ENCODE data around the gene DUSP1.

The DUSP1 gene

GRCh38 chr5:172739375-172739774 is 31.6 kb downstream of the DUSP1 start:
- H3K4me3 ChIP-seq (ENCODE audit: low read length) = no peak overlapping the region
- H3K4me1 ChIP-seq (ENCODE audit: control insufficient read depth, insufficient read depth, low read length) = peaks cover 16% of the 10 kb centered on the region
- H3K27me3 ChIP-seq (ENCODE audit: control insufficient read depth, insufficient read depth, low read length) = no peaks in the 10 kb centered on the region
- no peaks in the 10 kb centered on the region for H3K9me3 ChIP-seq (ENCODE audit: control insufficient read depth, low read length)
- H3K36me3 ChIP-seq (ENCODE audit: control insufficient read depth, insufficient read depth, low read length) = no peaks in the 10 kb centered on the region
- no peak overlapping the region for H3K9ac ChIP-seq (ENCODE audit: low read length)

DNA sequence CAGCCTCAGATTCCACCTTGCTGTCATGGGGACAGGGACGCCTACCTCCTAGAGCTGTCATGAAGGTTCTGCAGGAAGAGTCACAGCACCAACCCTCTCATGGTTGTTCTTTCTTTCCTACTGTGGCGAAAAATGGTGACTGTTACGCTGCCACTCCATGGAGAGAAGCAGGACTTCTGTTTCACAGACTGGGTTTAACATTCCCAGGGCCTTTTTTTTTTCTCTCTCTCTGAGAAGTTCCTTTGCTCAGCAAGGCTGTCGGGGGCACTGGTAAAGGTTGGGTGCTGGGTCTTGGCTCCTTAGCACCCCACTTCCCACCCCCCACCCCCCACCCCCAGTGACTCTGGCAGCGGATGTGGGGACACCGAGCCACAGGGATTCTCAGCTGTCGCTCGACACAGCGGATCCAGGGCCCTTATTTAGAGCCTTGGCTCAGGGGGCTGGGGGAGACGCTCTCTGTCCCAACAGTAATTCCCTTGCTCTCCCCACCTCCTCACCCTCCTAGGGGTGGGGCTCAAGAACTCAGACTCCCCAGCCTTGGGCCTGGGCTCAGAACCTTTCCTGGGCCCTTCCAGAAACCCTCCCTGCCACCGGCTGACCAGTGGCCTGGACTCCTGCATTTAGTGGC is 34.4 kb downstream of the DUSP1 start:
- Histone ChIP-seq H3K4me3 (ENCODE audit: low read length) (no peak overlapping the region), H3K9me3 (ENCODE audit: control insufficient read depth, low read length) (no peaks in the 10 kb centered on the region), H3K36me3 (ENCODE audit: control insufficient read depth, insufficient read depth, low read length) (no peaks in the 10 kb centered on the region), H3K27me3 (ENCODE audit: control insufficient read depth, insufficient read depth, low read length) (no peaks in the 10 kb centered on the region), H3K4me1 (ENCODE audit: control insufficient read depth, insufficient read depth, low read length) (peaks cover 31% of the 10 kb centered on the region), H3K9ac (ENCODE audit: low read length) (no peak overlapping the region)

DNA sequence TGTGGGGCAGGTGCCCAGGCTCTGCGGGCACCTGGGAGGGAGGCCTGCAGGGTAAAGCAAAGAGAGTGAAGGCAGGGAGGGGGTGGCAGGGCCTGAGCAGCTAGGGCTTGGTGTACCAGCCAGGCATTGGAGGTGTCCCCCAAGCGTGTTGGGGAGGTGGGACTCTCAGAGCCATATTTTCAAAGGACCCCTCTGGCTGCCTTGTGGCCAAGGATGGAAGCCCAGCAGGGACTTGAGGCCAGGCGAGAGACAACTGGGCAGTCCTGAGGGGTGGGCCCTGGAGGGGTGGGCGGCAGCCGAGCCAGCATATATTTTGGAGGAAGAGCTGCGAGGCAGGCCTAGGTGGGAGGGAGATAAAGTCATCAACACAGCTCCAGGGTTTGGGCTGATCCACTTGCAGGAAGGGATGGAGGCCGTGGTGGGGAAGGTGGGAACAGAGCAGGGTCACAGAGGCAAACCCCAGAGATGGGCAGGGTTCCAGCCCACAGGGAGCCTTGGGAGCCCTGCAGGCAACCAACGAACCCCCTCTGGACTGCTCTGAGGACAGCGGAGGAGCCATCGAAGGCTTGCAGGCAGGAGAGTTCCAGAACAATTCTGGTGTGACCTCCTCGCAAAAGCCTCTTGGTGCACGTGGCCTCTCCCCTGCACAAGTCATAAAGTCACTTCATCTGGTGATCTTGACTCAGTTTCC is 35.7 kb downstream of the DUSP1 start:
- peaks cover 38% of the 10 kb centered on the region for H3K4me1 ChIP-seq (ENCODE audit: control insufficient read depth, insufficient read depth, low read length)
- no peaks in the 10 kb centered on the region for H3K27me3 ChIP-seq (ENCODE audit: control insufficient read depth, insufficient read depth, low read length)
- no peaks in the 10 kb centered on the region for H3K9me3 ChIP-seq (ENCODE audit: control insufficient read depth, low read length)
- no peaks in the 10 kb centered on the region for H3K36me3 ChIP-seq (ENCODE audit: control insufficient read depth, insufficient read depth, low read length)
- no peak overlapping the region for H3K9ac ChIP-seq (ENCODE audit: low read length)
- H3K4me3 ChIP-seq (ENCODE audit: low read length) = no peak overlapping the region

DNA sequence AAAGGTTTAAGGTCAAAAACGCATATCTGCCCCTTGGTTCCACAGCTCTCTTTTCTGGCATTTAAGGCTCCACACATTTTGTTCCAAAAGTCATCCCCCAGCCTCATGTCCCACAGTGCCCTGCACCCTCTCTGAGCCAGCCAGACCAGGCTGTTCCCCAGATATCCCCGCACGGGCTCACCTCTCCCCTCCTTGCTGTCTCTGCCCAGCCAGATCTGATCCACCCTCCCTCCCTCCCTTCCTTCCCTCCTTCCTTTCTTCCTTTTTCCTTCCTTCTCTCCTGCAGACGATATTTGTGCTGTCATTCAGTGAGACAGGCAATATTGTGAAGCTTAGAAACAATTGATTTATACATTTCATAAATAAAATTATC is 37.0 kb downstream of the DUSP1 start:
- Histone ChIP-seq H3K4me3 (ENCODE audit: low read length) (no peak overlapping the region), H3K9me3 (ENCODE audit: control insufficient read depth, low read length) (no peaks in the 10 kb centered on the region), H3K27me3 (ENCODE audit: control insufficient read depth, insufficient read depth, low read length) (no peaks in the 10 kb centered on the region), H3K9ac (ENCODE audit: low read length) (no peak overlapping the region), H3K4me1 (ENCODE audit: control insufficient read depth, insufficient read depth, low read length) (peaks cover 38% of the 10 kb centered on the region), H3K36me3 (ENCODE audit: control insufficient read depth, insufficient read depth, low read length) (no peaks in the 10 kb centered on the region)

GRCh38 chr5:172733131-172733973 is 37.6 kb downstream of the DUSP1 start:
- Histone ChIP-seq H3K4me3 (ENCODE audit: low read length) (no peak overlapping the region), H3K9ac (ENCODE audit: low read length) (peak overlapping the region; percentile 63), H3K4me1 (ENCODE audit: control insufficient read depth, insufficient read depth, low read length) (peaks cover 38% of the 10 kb centered on the region), H3K9me3 (ENCODE audit: control insufficient read depth, low read length) (no peaks in the 10 kb centered on the region), H3K36me3 (ENCODE audit: control insufficient read depth, insufficient read depth, low read length) (no peaks in the 10 kb centered on the region), H3K27me3 (ENCODE audit: control insufficient read depth, insufficient read depth, low read length) (no peaks in the 10 kb centered on the region)

GRCh38 chr5:172732201-172732865 is 38.7 kb downstream of the DUSP1 start:
- Histone ChIP-seq H3K4me1 (ENCODE audit: control insufficient read depth, insufficient read depth, low read length) (peaks cover 38% of the 10 kb centered on the region), H3K4me3 (ENCODE audit: low read length) (no peak overlapping the region), H3K9ac (ENCODE audit: low read length) (peak overlapping the region; percentile 63), H3K27me3 (ENCODE audit: control insufficient read depth, insufficient read depth, low read length) (no peaks in the 10 kb centered on the region), H3K36me3 (ENCODE audit: control insufficient read depth, insufficient read depth, low read length) (no peaks in the 10 kb centered on the region), H3K9me3 (ENCODE audit: control insufficient read depth, low read length) (no peaks in the 10 kb centered on the region)

DNA sequence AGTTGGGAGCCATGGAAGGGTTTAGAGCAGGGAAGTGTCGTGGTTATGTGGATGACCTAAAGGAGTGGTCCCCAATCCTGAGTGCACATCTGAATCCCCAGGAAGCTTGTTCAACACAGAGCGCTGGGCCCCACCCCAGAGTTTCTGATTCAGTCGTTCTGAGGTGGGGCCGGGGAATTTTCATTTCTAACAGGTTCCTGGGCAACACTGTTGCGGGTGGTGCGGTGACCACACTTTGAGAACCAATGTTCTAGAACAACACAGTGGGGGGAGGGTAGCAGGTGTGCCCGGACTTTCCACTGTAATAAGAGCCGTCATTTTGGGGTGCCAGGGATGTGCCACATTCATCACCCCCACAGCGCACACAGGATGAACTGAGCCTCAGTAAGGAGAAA is 39.3 kb downstream of the DUSP1 start:
- H3K36me3 ChIP-seq (ENCODE audit: control insufficient read depth, insufficient read depth, low read length) = no peaks in the 10 kb centered on the region
- no peak overlapping the region for H3K4me3 ChIP-seq (ENCODE audit: low read length)
- H3K9me3 ChIP-seq (ENCODE audit: control insufficient read depth, low read length) = no peaks in the 10 kb centered on the region
- peaks cover 42% of the 10 kb centered on the region for H3K4me1 ChIP-seq (ENCODE audit: control insufficient read depth, insufficient read depth, low read length)
- peak overlapping the region; percentile 63 for H3K9ac ChIP-seq (ENCODE audit: low read length)
- H3K27me3 ChIP-seq (ENCODE audit: control insufficient read depth, insufficient read depth, low read length) = no peaks in the 10 kb centered on the region

DNA sequence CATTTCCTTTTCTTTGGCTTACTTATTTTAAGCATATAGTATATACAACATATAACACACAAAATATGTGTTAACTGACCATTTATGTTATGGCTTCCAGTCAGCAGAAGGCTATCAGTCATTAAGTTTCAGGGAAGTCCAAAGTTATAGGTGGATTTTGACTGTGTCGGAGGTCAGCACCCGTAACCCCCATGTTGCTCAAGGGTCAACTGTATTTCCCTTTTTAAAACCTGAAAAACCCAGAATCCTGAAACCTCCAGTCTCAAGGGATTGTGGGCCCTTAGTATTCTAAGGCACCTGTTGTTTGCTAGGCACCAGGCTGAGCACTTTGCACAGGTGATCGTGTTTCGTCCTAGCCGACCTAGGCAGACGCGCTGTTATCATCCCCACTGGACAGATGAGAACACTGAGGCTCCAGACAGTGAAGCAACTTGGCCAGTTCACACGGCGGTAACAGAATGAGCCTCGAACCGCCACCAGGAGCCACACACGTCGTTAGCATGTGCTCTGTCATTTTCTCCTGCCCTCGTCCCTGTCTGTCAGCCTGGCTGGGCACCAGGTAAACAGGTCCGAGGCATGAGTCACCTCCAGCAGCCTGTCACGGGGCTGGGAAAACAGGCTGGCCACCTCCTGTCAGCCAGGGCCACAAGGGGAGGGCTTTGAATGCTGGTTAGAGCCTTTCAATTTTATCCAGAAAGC is 39.9 kb downstream of the DUSP1 start:
- H3K9me3 ChIP-seq (ENCODE audit: control insufficient read depth, low read length) = no peaks in the 10 kb centered on the region
- no peak overlapping the region for H3K4me3 ChIP-seq (ENCODE audit: low read length)
- no peaks in the 10 kb centered on the region for H3K36me3 ChIP-seq (ENCODE audit: control insufficient read depth, insufficient read depth, low read length)
- peak overlapping the region; percentile 63 for H3K9ac ChIP-seq (ENCODE audit: low read length)
- peaks cover 43% of the 10 kb centered on the region for H3K4me1 ChIP-seq (ENCODE audit: control insufficient read depth, insufficient read depth, low read length)
- H3K27me3 ChIP-seq (ENCODE audit: control insufficient read depth, insufficient read depth, low read length) = no peaks in the 10 kb centered on the region

GRCh38 chr5:172730222-172730621 is 40.8 kb downstream of the DUSP1 start:
- Histone ChIP-seq H3K9ac (ENCODE audit: low read length) (no peak overlapping the region), H3K4me1 (ENCODE audit: control insufficient read depth, insufficient read depth, low read length) (peaks cover 45% of the 10 kb centered on the region), H3K4me3 (ENCODE audit: low read length) (no peak overlapping the region), H3K27me3 (ENCODE audit: control insufficient read depth, insufficient read depth, low read length) (no peaks in the 10 kb centered on the region), H3K36me3 (ENCODE audit: control insufficient read depth, insufficient read depth, low read length) (no peaks in the 10 kb centered on the region), H3K9me3 (ENCODE audit: control insufficient read depth, low read length) (no peaks in the 10 kb centered on the region)

DNA sequence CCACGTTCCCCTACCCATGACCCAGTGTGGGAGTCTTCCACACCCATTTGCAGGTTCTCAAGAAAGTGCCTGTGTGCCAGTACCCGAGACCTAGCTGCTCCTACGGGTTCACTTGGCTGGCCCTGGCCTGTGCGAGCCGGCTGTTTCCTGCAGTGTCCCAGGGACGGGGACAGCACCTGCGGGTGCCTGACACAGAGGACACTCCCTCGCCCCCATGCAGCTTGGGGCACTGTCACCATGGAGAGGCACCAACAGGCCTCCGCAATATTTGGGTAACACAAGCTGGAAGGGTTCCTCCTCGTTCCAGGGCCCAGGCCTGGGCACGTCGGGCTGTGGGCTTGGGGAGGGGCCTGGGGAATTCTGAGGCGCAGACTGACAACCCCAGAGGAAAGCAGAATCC is 41.4 kb downstream of the DUSP1 start:
- Histone ChIP-seq H3K9me3 (ENCODE audit: control insufficient read depth, low read length) (no peaks in the 10 kb centered on the region), H3K4me3 (ENCODE audit: low read length) (no peak overlapping the region), H3K4me1 (ENCODE audit: control insufficient read depth, insufficient read depth, low read length) (peaks cover 52% of the 10 kb centered on the region), H3K36me3 (ENCODE audit: control insufficient read depth, insufficient read depth, low read length) (no peaks in the 10 kb centered on the region), H3K27me3 (ENCODE audit: control insufficient read depth, insufficient read depth, low read length) (no peaks in the 10 kb centered on the region), H3K9ac (ENCODE audit: low read length) (no peak overlapping the region)

DNA sequence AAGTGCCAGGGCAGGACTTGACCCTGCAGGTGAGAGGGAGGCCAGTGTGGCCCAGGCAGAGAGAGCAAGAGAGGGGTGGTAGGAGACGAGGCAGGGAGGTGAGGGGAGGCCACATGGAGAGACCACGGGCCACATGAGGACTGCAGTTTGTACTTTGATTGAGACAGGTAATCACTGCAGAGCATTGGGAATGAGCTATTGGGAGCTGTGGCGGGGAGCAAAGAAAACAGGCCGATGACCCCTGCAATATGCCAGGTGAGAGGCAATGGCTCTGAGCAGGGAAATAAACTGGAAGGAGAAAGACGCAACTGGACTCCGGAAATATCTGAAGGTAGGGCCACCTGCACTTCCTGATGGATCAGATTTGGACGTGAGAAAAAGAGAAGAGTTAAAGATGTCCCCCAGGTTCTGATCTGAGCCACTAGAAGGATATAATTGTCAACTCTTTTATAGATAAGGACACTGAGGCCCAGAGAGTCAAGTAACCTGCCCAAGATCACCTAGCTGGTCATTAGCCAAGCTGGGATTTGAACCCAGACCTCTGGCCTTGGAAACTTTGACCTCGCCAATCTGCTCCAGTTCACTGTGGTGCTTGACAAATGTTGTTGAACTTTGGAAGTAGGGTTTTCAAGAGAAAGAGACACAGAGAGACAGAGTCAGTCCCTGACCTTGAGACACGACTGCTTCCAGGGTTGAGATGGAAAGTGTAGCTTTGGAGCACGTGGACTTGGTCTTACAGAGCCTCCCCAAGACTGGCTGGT is 42.3 kb downstream of the DUSP1 start:
- no peak overlapping the region for H3K4me3 ChIP-seq (ENCODE audit: low read length)
- H3K9me3 ChIP-seq (ENCODE audit: control insufficient read depth, low read length) = no peaks in the 10 kb centered on the region
- no peak overlapping the region for H3K9ac ChIP-seq (ENCODE audit: low read length)
- H3K4me1 ChIP-seq (ENCODE audit: control insufficient read depth, insufficient read depth, low read length) = peaks cover 52% of the 10 kb centered on the region
- no peaks in the 10 kb centered on the region for H3K36me3 ChIP-seq (ENCODE audit: control insufficient read depth, insufficient read depth, low read length)
- H3K27me3 ChIP-seq (ENCODE audit: control insufficient read depth, insufficient read depth, low read length) = no peaks in the 10 kb centered on the region

All from mucosa of stomach (tissue), 1 donor.